ENCODE data around the gene GRM1.

GRCh38 chr6:146444189-146444588 lies 415.3 kb downstream of the GRM1 start:
- TF ChIP-seq EZH2 (IDR thresholded peaks at IDR 0.05; ENCODE audit: insufficient read depth, poor library complexity, severe bottlenecking) = no peak
- no peak for TF ChIP-seq EZH2phosphoT487 (IDR thresholded peaks at IDR 0.05; ENCODE audit: insufficient read depth, low read depth)

Measured in GM23248 (cell line).